Thymus (tissue), 14 donors: ENCODE results near the gene OR5B17. TPM values are rescaled to one million over a fixed set of nuclear protein-coding genes. Genes with fewer than 3 reads are reported as not detected.
"Not testable (repeated sequence)": the region's sequence is repeated elsewhere in the genome, so short reads cannot be mapped to it uniquely, and the experiment has no call there.

Source experiments
- DNase-seq, 9 donors: peaks; one replicate each; pipeline ENCODE4 v3.0.0-alpha.2; 2013; ENCODE audit warnings: low spot score in 9 of 9, low read depth in 6 of 9, missing footprints in 1 of 9
- H3K27ac ChIP-seq, 2 donors: one replicate each; pipeline ENCODE4 v1.5.1; 2013; ENCODE audit warnings: control low read depth in 1 of 2, low read depth in 1 of 2, low read length in 1 of 2, mild to moderate bottlenecking in 1 of 2, moderate library complexity in 1 of 2
- H3K27me3 ChIP-seq, 2 donors: one replicate each; pipeline ENCODE4 v1.5.1; 2013; ENCODE audit warnings: low read length in 1 of 2; ENCODE audit not compliant: control insufficient read depth in 2 of 2, insufficient read depth in 1 of 2
- H3K36me3 ChIP-seq, 2 donors: one replicate each; pipeline ENCODE4 v1.5.1; 2013; ENCODE audit warnings: low read length in 1 of 2, mild to moderate bottlenecking in 1 of 2, moderate library complexity in 1 of 2; ENCODE audit not compliant: control insufficient read depth in 2 of 2, insufficient read depth in 2 of 2
- H3K4me1 ChIP-seq, 2 donors: one replicate each; pipeline ENCODE4 v1.5.1; 2013; ENCODE audit warnings: low read length in 2 of 2; ENCODE audit not compliant: control insufficient read depth in 2 of 2, insufficient read depth in 2 of 2
- H3K4me3 ChIP-seq, 2 donors: one replicate each; pipeline ENCODE4 v1.5.1; 2013; ENCODE audit warnings: low read length in 2 of 2, control low read depth in 1 of 2, mild to moderate bottlenecking in 1 of 2
- H3K9me3 ChIP-seq, 2 donors: one replicate each; pipeline ENCODE4 v1.5.1; 2013; ENCODE audit warnings: low read length in 1 of 2, mild to moderate bottlenecking in 1 of 2; ENCODE audit not compliant: control insufficient read depth in 2 of 2, insufficient read depth in 1 of 2
- WGBS: extraction: QIAGEN DNeasy Blood & Tissue Kit; methylation state at CpG from one replicate; pipeline ENCODE4 v1.1.7; 2013; 5-methylcytosine and 5-hydroxymethylcytosine counted together
- long read RNA-seq, 10 donors: transcript quantifications; one replicate each; lab custom pipeline, GENCODE V29; 2026
- polyA plus RNA-seq: library from polyadenylated mRNA; stranded (reverse); fragments of 200-250 nt; gene quantifications from one replicate; pipeline ENCODE4 v1.2.3, GENCODE V29; 2013
- total RNA-seq: library from RNA; stranded (reverse); fragments of 120-200 nt; gene quantifications from one replicate; pipeline ENCODE4 v1.2.4, GENCODE V29; 2013
- donor health status: healthy.

OR5B17 gene
- total RNA-seq = not detected
- not detected for polyA plus RNA-seq
- long read RNA-seq, donor 1 = 0 reads
- long read RNA-seq, donor 2 = 0 reads
- long read RNA-seq, donor 3 = 0 reads
- long read RNA-seq, donor 4 = 0 reads
- long read RNA-seq, donor 5 = 0 reads
- long read RNA-seq, donor 6 = 0 reads
- long read RNA-seq, donor 7 = 0 reads
- long read RNA-seq, donor 8 = 0 reads
- long read RNA-seq, donor 9 = 0 reads
- long read RNA-seq, donor 10 = 0 reads

DNA sequence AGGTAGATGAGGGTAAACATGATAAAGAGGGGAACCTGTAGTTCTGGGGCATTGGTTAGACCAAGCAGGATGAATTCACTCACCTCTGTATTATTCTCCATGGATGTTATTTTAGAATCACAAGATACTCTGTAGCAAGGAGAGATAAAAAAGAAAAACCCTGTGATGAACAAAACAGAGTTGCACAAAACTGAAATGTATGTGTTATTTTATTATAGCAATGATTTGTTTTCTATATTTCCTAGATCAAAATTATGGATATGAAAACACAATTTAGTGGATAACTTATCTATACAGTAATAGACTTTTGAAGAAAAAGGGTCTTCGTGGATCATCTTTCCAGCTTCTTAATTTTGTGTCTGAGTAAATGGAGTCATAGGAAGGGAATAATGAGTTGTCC lies at the start of gene OR5B17:
Gene OR5B17 (minus strand): TSS at position 101 of the 400 bp plus-strand sequence. CDS start 0 bp downstream, at position 101.
- Histone ChIP-seq H3K27me3 (no peaks in the 10 kb centered on the region), H3K4me1 (no peaks in the 10 kb centered on the region), H3K4me3 (no peak within 1 kb of the TSS), H3K36me3 (no peaks in the 10 kb centered on the region), H3K9me3 (no peaks in the 10 kb centered on the region), H3K27ac (no peak within 1 kb of the TSS)
- DNase-seq = no peak
- 81% methylated on average over 1 of the region's 1 CpG for WGBS

DNA sequence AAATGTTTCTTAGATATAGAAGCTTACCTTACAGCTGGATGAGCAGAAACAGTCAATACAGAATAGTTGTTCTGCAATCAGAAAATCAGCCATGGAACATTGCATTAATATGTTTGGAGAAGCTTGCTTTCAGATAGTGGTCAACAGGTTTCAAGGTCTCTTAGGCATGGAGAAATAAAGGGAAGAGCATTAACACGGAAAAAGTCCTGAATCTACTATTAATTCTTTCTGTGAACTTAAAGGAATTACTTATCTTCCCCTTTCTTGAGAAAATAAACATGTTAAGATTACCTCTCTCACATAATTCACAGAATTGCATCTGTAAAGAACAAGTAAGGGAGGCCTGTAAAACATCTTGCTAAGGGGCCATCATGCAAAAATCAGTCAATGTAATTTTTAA lies 47.9 kb upstream of the OR5B17 start, which contains the start of gene OR5B3:
Gene OR5B3 (minus strand): TSS at position 101 of the 400 bp plus-strand sequence. CDS start 3,465 bp downstream, outside the sequence.
- H3K4me3 ChIP-seq = no peak within 1 kb of the TSS
- no peak for DNase-seq
- WGBS = 85% methylated on average over 1 of the region's 1 CpG
- no peaks in the 10 kb centered on the region for H3K9me3 ChIP-seq
- H3K27me3 ChIP-seq = no peaks in the 10 kb centered on the region
- H3K36me3 ChIP-seq = no peaks in the 10 kb centered on the region
- no peak within 1 kb of the TSS for H3K27ac ChIP-seq
- H3K4me1 ChIP-seq = no peaks in the 10 kb centered on the region

GRCh38 chr11:58399622-58400021 lies 40.8 kb upstream of the OR5B17 start:
- H3K4me1 ChIP-seq = not testable (repeated sequence)

DNA sequence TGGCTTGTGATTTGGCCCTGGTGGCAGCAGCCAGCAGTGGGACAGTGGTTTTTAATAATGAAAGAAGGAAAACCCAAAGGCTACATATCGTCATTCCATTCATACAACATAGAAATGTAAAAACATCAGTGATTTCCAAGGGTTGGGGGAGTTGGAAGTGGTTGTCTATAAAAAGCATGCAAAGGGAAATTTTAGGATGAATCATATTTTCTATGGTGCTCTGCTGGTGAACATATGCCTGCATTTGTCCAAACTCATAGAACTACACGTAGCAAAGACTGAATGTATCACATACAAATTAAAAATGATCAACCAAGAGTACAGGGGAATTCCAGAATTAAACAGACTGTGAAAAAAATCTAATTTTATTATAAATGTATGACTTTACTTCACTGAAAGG lies 36.7 kb upstream of the OR5B17 start:
- no peak for DNase-seq
- no peak overlapping the region for H3K27ac ChIP-seq
- 86% methylated on average over 2 of the region's 2 CpGs for WGBS
- H3K36me3 ChIP-seq = no peaks in the 10 kb centered on the region
- no peaks in the 10 kb centered on the region for H3K27me3 ChIP-seq
- no peaks in the 10 kb centered on the region for H3K4me1 ChIP-seq
- H3K4me3 ChIP-seq = no peak overlapping the region
- peaks cover 0 to 5% of the 10 kb centered on the region in 2 donors for H3K9me3 ChIP-seq

More at GRCh38 chr11:58399622-58400021, 40.8 kb upstream of the OR5B17 start:
- H3K9me3 ChIP-seq, H3K27ac ChIP-seq, H3K27me3 ChIP-seq, DNase-seq, H3K4me3 ChIP-seq, H3K36me3 ChIP-seq: not testable (repeated sequence)
- 80% methylated on average over 1 of the region's 2 CpGs for WGBS

DNA sequence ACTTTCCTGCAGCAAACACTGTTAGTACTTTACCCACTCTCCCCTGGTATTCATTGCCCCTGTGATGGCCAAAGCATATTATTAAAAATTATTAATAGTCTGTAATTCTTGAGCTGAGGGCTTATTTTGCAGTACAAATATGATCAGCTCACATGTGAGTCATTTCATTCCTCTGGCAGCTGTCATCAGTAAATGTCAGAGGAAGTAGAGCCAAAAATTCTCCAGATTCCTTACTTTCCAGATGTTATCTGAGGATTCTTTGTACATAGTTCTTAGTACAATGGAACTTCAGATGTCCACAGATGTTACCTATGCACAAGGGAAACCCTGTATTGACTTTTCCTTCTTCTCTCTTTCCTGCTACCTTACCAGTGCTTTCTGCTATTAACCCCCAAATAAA lies 35.3 kb upstream of the OR5B17 start:
- H3K4me3 ChIP-seq = no peak overlapping the region
- DNase-seq = no peak
- H3K4me1 ChIP-seq = no peaks in the 10 kb centered on the region
- H3K27ac ChIP-seq = no peak overlapping the region
- H3K27me3 ChIP-seq = no peaks in the 10 kb centered on the region
- H3K36me3 ChIP-seq = no peaks in the 10 kb centered on the region
- peaks cover 0 to 5% of the 10 kb centered on the region in 2 donors for H3K9me3 ChIP-seq

- no peak overlapping the region for H3K4me3 ChIP-seq
- no peak for DNase-seq
- no peaks in the 10 kb centered on the region for H3K4me1 ChIP-seq
- WGBS = 51% methylated on average over 1 of the region's 1 CpG
- H3K27me3 ChIP-seq = no peaks in the 10 kb centered on the region
- H3K27ac ChIP-seq = no peak overlapping the region
- no peaks in the 10 kb centered on the region for H3K36me3 ChIP-seq
- H3K9me3 ChIP-seq = peaks cover 0 to 5% of the 10 kb centered on the region in 2 donors
These were observed 33.9 kb upstream of the OR5B17 start for GRCh38 chr11:58392746-58393145.

DNA sequence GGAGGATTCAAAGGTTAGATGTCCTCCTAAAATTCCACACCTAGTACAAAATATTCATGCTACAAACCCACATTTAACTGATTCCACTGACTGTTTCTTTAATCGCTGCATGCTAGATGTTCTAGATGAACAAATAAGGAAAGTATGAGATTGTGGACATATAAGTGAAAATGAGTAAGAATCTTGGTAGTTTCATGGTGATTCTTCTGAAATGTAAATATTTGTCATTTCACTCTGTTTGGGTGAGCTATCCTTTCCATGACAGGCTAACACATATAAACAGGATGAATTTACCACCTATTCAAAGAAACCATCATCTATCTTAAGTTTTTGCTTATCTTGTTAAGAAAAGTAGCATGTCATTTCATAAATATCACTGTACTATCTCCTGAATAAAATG lies 33.0 kb upstream of the OR5B17 start:
- Histone ChIP-seq H3K27me3 (no peaks in the 10 kb centered on the region), H3K27ac (no peak overlapping the region), H3K4me3 (no peak overlapping the region), H3K36me3 (no peaks in the 10 kb centered on the region), H3K4me1 (no peaks in the 10 kb centered on the region), H3K9me3 (peaks cover 0 to 5% of the 10 kb centered on the region in 2 donors)
- DNase-seq = no peak
- WGBS = 100% methylated on average over 1 of the region's 1 CpG

- 93% methylated on average over 18 of the region's 18 CpGs for WGBS
- Histone ChIP-seq H3K27me3 (no peaks in the 10 kb centered on the region), H3K36me3 (no peaks in the 10 kb centered on the region), H3K27ac (no peak overlapping the region), H3K9me3 (peaks cover 0 to 5% of the 10 kb centered on the region in 2 donors), H3K4me1 (no peaks in the 10 kb centered on the region), H3K4me3 (no peak overlapping the region)
- no peak for DNase-seq
These were observed 31.7 kb upstream of the OR5B17 start for GRCh38 chr11:58390551-58391063.

- Histone ChIP-seq H3K9me3 (no peaks in the 10 kb centered on the region), H3K36me3 (no peaks in the 10 kb centered on the region), H3K4me3 (no peak overlapping the region), H3K27me3 (no peaks in the 10 kb centered on the region), H3K4me1 (no peaks in the 10 kb centered on the region), H3K27ac (no peak overlapping the region)
- WGBS = 93% methylated on average over 3 of the region's 3 CpGs
- no peak for DNase-seq
These were observed 4.1 kb downstream of the OR5B17 start for GRCh38 chr11:58354727-58355126.
